OCI-LY1 (cell line): Measurements from ENCODE around the gene DMTF1.

Experiments
- H2AFZ ChIP-seq: fragments of 200-600 bp; sonication (generic), shearing (Covaris generic); 2 replicates; pipeline ENCODE4 v1.6.0; 2014; ENCODE audit warnings: antibody characterized with exemption, mild to moderate bottlenecking, low read length
- H3F3A ChIP-seq: fragments of 200-600 bp; sonication (generic), shearing (Covaris generic); 2 replicates; pipeline ENCODE4 v1.6.0; 2014; ENCODE audit warnings: mild to moderate bottlenecking, antibody characterized with exemption, low read length, moderate library complexity; ENCODE audit not compliant: insufficient read depth
- H3K27ac ChIP-seq: fragments of 200-600 bp; sonication (generic); 2 replicates; pipeline ENCODE4 v1.5.1; 2014; ENCODE audit warnings: low read length, mixed run types, mild to moderate bottlenecking, low read depth; ENCODE audit not compliant: poor library complexity, severe bottlenecking
- H3K27me3 ChIP-seq: fragments of 200-600 bp; sonication (generic); 2 replicates; pipeline ENCODE4 v1.6.0; 2014; ENCODE audit warnings: antibody characterized with exemption, mild to moderate bottlenecking, low read length, moderate library complexity; ENCODE audit not compliant: insufficient read depth
- H3K36me3 ChIP-seq: fragments of 200-600 bp; sonication (generic); 2 replicates; pipeline ENCODE4 v1.6.1; 2014; ENCODE audit warnings: mild to moderate bottlenecking, antibody characterized with exemption, low read length, moderate library complexity, mixed read lengths; ENCODE audit not compliant: insufficient read depth
- H3K4me1 ChIP-seq: fragments of 200-600 bp; sonication (generic); 2 replicates; pipeline ENCODE4 v1.5.1; 2014; ENCODE audit warnings: mild to moderate bottlenecking, low read length, moderate library complexity; ENCODE audit not compliant: insufficient read depth, severe bottlenecking
- H3K4me2 ChIP-seq: fragments of 200-600 bp; sonication (generic), shearing (Covaris generic); 2 replicates; pipeline ENCODE4 v1.6.1; 2014; ENCODE audit warnings: low read length
- H3K4me3 ChIP-seq: fragments of 200-600 bp; sonication (generic); 2 replicates; pipeline ENCODE4 v1.5.1; 2014; ENCODE audit warnings: low read length, low read depth, mild to moderate bottlenecking, mixed read lengths; ENCODE audit not compliant: poor library complexity, severe bottlenecking
- H3K79me2 ChIP-seq: fragments of 200-600 bp; shearing (Covaris generic); 2 replicates; pipeline ENCODE4 v1.6.1; 2016; ENCODE audit warnings: mixed run types, low read length, mixed read lengths; ENCODE audit not compliant: insufficient read depth
- H3K9ac ChIP-seq: fragments of 200-600 bp; sonication (generic), shearing (Covaris generic); 2 replicates; pipeline ENCODE4 v1.6.1; 2014; ENCODE audit warnings: mild to moderate bottlenecking, low read length, mixed read lengths
- H3K9me2 ChIP-seq: fragments of 200-600 bp; sonication (generic), shearing (Covaris generic); 2 replicates; pipeline ENCODE4 v1.6.1; 2014; ENCODE audit warnings: low read depth, mild to moderate bottlenecking, low read length, mixed read lengths
- H3K9me3 ChIP-seq: fragments of 200-600 bp; shearing (Covaris generic); 2 replicates; pipeline ENCODE4 v1.6.1; 2014; ENCODE audit warnings: low read length, mixed read lengths
- H4K20me1 ChIP-seq: fragments of 200-600 bp; sonication (generic), shearing (Covaris generic); 2 replicates; pipeline ENCODE4 v1.6.0; 2016; ENCODE audit warnings: mild to moderate bottlenecking, low read length; ENCODE audit not compliant: insufficient read depth
- CTCF ChIP-seq: fragments of 200-600 bp; sonication (generic), shearing (Covaris generic); IDR thresholded peaks from 2 replicates; pipeline ENCODE4 v1.5.1; 2017; ENCODE audit warnings: mild to moderate bottlenecking, antibody characterized with exemption, low read length, moderate library complexity, mixed read lengths
- EZH2 ChIP-seq: fragments of 200-600 bp; sonication (generic), shearing (Covaris generic); IDR thresholded peaks from 2 replicates; pipeline ENCODE4 v1.8.0; 2017; ENCODE audit warnings: borderline replicate concordance, mixed run types, mild to moderate bottlenecking, antibody characterized with exemption, low read length, moderate library complexity, mixed read lengths

The DMTF1 gene

GRCh38 chr7:87152112-87152896 lies at the start of gene DMTF1:
Gene DMTF1 (plus strand): TSS chr7:87152453. CDS start chr7:87164942, 12,489 bp downstream.
- Histone ChIP-seq H3K79me2 (peaks cover 47% of the 10 kb centered on the region), H3K27me3 (no peaks in the 10 kb centered on the region), H3K9me3 (no peaks in the 10 kb centered on the region), H3K27ac (peak within 1 kb of the TSS; percentile 77), H3K4me3 (peak within 1 kb of the TSS; percentile 84), H3K4me1 (peaks cover 49% of the 10 kb centered on the region), H3K36me3 (peaks cover 31% of the 10 kb centered on the region), H3K9ac (peak within 1 kb of the TSS; percentile 82), H3F3A (no peaks in the 10 kb centered on the region; the same call in 1 of the 2 replicates), H3K4me2 (peak within 1 kb of the TSS; percentile 80), H4K20me1 (no peaks in the 10 kb centered on the region), H2AFZ (peak within 1 kb of the TSS; percentile 18; the same call in 1 of the 2 replicates), H3K9me2 (no peaks in the 10 kb centered on the region)
- TF ChIP-seq CTCF (no peak), EZH2 (no peak)

GRCh38 chr7:87105401-87105800 lies 46.9 kb upstream of the DMTF1 start:
- Histone ChIP-seq H4K20me1 (no peaks in the 10 kb centered on the region), H2AFZ (no peak overlapping the region), H3K27ac (no peak overlapping the region), H3K9ac (no peak overlapping the region), H3K4me3 (no peak overlapping the region), H3K27me3 (no peaks in the 10 kb centered on the region), H3K4me1 (no peaks in the 10 kb centered on the region), H3K4me2 (no peak overlapping the region), H3F3A (no peaks in the 10 kb centered on the region), H3K36me3 (no peaks in the 10 kb centered on the region), H3K9me3 (no peaks in the 10 kb centered on the region), H3K79me2 (no peaks in the 10 kb centered on the region), H3K9me2 (no peaks in the 10 kb centered on the region)
- TF ChIP-seq EZH2 (no peak), CTCF (no peak)

- no peaks in the 10 kb centered on the region for H3K36me3 ChIP-seq
- no peaks in the 10 kb centered on the region for H3F3A ChIP-seq
- H3K9me3 ChIP-seq: no peaks in the 10 kb centered on the region
- no peaks in the 10 kb centered on the region for H3K9me2 ChIP-seq
- TF ChIP-seq EZH2: no peak
- TF ChIP-seq CTCF: no peak
- H3K4me2 ChIP-seq: no peak overlapping the region
- no peaks in the 10 kb centered on the region for H4K20me1 ChIP-seq
- no peak overlapping the region for H3K9ac ChIP-seq
- H3K27me3 ChIP-seq: no peaks in the 10 kb centered on the region
- H3K79me2 ChIP-seq: no peaks in the 10 kb centered on the region
- H3K4me3 ChIP-seq: no peak overlapping the region
- no peak overlapping the region for H2AFZ ChIP-seq
- no peak overlapping the region for H3K27ac ChIP-seq
- H3K4me1 ChIP-seq: no peaks in the 10 kb centered on the region
Measured at GRCh38 chr7:87106974-87107612, 45.2 kb upstream of the DMTF1 start.
